Endometrial microvascular endothelial cells (primary cell): ENCODE measurements around the gene FAHD2A. TPM values are rescaled to one million over a fixed set of nuclear protein-coding genes. Genes with fewer than 3 reads are reported as not detected.
"Not testable (repeated sequence)": the region's sequence is repeated elsewhere in the genome, so short reads cannot be mapped to it uniquely, and the experiment has no call there.

Source experiments
- in situ Hi-C: cut with HindIII; loops from 2 replicates; pipeline ENCODE4 v1.10.0; 2017; ENCODE audit warnings: low sequenced_read_pairs, low pct_unique_long_range_greater_than_20kb; ENCODE audit errors: inconsistent ontology term
- total RNA-seq: library from RNA; depleted of rRNA; stranded (reverse); fragments of >200 nt; gene quantifications from one replicate; pipeline ENCODE4 v1.2.3, GENCODE V29; 2015; ENCODE audit errors: inconsistent ontology term

FAHD2A gene
- total RNA-seq, result 35.2 TPM

- in situ Hi-C loops, result no loop called here
Measured at GRCh38 chr2:95402370-95403203, at the start of gene FAHD2A. Gene FAHD2A (plus strand): TSS chr2:95402708. CDS start chr2:95405559, 2,851 bp downstream.

- in situ Hi-C loops, result no loop called here
Measured at GRCh38 chr2:95353055-95353575, 49.4 kb upstream of the FAHD2A start.

GRCh38 chr2:95353613-95354468 is 48.7 kb upstream of the FAHD2A start:
- in situ Hi-C loops, result no loop called here

DNA sequence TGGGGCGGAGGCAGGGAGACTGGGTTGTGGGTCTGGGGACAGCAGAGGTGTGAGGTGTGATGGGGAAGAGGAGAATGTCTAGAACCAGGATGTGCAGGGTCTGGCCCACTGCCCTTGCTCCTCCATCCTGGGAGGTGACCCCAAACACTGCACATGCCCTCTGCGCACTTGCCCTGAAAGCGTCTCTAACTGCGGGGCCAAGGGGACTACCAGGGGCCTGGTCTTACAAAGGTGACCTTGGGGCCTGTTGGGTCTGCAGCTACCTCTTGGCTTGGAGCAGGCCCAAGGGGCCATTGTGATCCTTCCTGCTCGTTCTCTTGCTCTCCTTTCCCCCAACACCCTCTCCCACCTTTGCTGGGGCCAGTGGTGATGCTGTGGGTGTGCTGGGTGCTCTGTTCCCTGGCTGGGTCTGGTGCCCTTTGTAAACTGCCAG is 48.0 kb upstream of the FAHD2A start:
- in situ Hi-C loops, result no loop called here

DNA sequence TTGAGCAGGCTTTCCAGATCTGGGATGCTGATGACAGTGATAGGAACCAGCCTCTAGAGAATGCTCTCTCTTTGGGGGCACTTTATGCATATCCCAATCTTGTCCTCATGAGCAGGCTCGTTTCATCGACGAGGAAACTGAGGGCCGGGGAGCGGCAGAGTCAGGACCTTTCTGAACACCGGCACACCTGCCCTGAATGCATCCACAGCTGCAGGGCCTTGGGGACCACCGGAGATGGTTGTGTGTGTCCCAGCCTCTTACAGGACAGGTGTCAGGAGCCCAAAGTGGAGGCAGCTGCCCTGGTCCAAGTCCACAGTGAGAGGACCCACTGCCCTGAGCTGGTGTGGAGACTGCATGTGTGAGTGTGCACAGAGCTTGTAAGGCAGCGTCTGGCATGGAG is 47.6 kb upstream of the FAHD2A start:
- in situ Hi-C loops, result no loop called here

DNA sequence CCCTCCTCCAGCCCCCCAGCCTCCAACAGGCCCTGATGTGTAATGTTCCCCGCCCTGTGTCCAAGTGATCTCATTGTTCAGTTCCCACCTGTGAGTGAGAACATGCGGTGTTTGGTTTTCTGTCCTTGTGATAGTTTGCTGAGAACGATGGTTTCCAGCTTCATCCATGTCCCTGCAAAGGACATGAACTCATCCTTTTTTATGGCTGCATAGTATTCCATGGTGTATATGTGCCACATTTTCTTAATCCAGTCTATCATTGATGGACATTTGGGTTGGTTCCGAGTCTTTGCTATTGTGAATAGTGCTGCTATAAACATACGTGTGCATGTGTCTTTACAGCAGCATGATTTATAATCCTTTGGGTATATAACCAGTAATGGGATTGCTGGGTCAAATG is 47.0 kb upstream of the FAHD2A start:
- in situ Hi-C loops, result not testable (repeated sequence)

DNA sequence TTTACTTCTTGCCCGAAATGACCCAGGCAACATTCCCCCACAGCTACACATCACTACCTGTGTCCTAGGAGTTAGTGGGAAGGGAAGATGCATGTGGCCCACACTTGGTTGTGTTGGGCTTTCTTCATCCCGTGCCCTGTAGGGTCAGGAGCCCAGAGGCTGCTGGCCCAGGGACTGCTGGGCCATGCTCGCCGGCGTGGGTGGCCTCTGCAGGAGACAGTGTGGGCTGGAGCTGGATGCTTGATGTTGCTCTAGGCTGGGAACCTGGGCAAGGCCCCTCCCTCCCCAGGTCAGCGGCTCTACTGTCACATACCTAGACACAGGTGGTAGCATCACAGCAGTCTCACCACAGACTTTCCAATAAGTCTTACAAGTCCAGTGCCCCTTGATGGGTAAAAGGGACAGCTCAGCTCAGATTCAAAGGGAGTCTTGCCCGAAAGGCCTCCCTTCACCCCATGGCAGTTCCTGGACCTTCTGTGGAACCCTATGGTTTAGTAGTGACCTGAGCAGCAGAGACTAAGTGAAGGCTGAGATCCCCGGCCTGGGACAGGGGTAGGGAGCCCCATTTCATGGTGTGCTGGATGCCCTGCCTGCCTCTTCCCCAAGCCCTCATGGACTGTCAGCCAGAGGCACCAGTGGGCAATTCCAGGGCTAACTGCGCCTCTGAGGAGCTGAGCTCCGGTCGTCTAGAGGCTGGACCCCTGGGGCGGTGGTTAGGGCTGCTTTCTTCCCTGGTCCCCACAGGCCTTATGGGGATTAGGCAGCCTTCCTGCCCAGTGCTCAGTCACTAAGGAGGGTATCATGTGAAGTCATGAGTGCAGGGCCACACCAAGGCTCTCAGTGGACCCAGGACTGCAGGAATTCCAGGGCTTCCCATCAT is 45.4 kb upstream of the FAHD2A start:
- in situ Hi-C loops, result no loop called here

- in situ Hi-C loops, result no loop called here
Measured at GRCh38 chr2:95357717-95358280, 44.7 kb upstream of the FAHD2A start.

GRCh38 chr2:95359031-95359430 is 43.5 kb upstream of the FAHD2A start:
- in situ Hi-C loops, result no loop called here

DNA sequence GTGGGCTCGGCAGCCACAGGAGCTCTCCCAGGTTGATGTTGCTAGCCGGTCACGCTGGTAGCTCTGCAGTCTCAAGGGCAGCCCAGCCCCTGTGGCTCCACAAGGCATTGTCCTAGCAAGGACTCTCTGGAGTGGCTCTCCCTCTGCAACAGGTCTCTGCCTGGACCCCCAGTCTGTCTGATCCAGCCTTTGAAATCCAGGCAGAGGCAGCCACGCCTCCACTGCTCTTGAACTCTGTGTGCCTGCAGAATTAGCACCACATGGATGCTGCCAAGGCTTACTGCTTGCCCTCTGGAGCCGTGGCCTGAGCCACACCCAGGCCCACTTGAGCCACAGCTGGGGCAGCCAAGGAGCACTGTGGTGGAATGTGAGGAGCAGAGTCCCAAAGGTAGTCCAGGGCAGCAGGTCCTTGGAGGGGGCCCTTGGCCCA is 43.0 kb upstream of the FAHD2A start:
- in situ Hi-C loops, result no loop called here

GRCh38 chr2:95361216-95361980 is 41.1 kb upstream of the FAHD2A start:
- in situ Hi-C loops, result no loop called here

- in situ Hi-C loops, result no loop called here
Measured at GRCh38 chr2:95362486-95362885, 40.0 kb upstream of the FAHD2A start.

DNA sequence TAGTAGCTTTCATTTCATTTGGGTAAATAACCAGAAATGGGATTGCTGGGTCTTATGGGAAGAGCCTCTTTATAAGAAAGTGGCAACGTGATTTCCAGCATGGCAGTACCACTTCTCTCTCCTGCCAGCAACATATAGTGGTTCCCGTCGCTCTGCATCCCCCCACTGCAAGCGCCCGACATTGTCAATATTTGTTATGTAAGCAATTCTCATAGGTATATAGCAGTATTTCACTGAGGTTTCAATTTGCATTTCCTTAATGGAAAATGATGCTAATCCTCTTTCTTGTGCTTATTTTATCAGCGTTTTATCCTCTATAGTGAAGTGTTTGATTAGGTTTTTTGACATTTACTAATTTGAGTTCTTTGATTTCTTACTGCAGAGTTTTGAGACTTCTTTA is 36.0 kb upstream of the FAHD2A start:
- in situ Hi-C loops, result no loop called here

DNA sequence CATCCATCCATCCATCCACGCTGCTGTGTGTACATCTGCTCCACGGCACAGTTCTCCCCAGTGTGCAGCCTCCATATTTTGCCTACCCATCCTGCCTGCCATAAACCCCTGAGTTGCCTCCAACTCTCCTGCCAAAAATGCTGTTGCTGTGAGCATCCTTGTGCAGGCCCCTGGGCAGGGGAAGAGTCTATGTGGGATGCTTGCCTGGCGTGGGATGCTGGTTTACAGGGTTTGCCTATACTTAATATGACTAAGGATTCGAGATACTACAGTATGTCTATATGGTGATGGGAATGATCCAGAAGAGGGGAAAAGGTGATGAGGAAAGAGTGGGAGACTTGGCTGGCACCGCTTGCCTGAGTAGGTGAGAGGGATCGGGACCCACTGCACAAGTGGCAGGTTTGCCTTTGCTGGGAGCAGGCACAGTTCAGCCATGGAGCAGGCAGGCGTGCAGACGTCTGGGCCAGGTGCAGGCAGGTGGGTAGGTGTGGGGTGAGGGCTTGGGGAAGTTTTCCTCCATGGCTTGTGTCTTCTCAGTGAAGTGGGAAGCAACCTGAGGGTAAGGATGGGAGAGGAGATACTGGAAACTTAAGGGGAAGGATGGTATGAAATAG is 30.2 kb upstream of the FAHD2A start:
- in situ Hi-C loops, result no loop called here

- in situ Hi-C loops, result no loop called here
Measured at GRCh38 chr2:95372845-95373244, 29.7 kb upstream of the FAHD2A start.

- in situ Hi-C loops, result no loop called here
Measured at GRCh38 chr2:95374029-95374428, 28.5 kb upstream of the FAHD2A start.

DNA sequence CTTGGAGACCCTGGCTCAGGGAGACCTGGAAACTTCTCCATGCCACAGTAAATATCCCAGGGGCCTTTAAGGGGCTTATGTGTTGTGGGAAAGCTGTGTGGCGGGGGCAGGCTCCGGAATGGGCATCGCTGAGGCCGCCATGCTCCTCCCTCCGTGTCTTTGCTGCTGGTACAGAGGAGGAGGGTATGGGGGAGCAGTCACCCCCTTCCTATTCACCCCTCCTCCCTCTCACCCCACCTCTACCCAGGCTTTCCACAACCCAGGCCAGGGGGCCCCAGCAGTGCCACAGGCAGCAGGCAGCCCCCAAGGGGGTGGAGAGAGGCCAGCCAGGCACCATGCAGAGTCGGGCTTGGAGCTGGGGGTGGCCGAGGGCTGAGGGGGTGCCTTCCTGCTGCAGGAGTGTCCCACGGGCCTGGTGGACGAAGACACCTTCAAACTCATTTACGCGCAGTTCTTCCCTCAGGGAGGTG is 28.0 kb upstream of the FAHD2A start:
- in situ Hi-C loops, result no loop called here
